H1 (cell line): Measurements from ENCODE around the gene TTC23. TPM values are rescaled to one million over a fixed set of nuclear protein-coding genes. Genes with fewer than 3 reads are reported as not detected.

Experiments
- ASH2L ChIP-seq: fragments of 200-600, 300-600 bp; sonication (generic); IDR thresholded peaks from one replicate; pipeline ENCODE4 v1.7.1; 2017; ENCODE audit warnings: low read length
- CEBPB ChIP-seq: IDR thresholded peaks from 2 replicates; pipeline ENCODE4 v1.6.1; 2012; ENCODE audit warnings: low read depth, low read length
- EP300 ChIP-seq, 2 experiments: IDR thresholded peaks; 1 replicate in 1 of 2; 2 replicates in 1 of 2; pipeline ENCODE4 v1.6.1; 2011 to 2012; ENCODE audit warnings: low read depth in 2 of 2, low read length in 2 of 2, mild to moderate bottlenecking in 2 of 2, borderline replicate concordance in 1 of 2, inconsistent platforms in 1 of 2, moderate library complexity in 1 of 2
- HDAC2 ChIP-seq, 2 experiments: fragments of 300-600 bp in 1 of 2; sonication (generic) in 1 of 2; IDR thresholded peaks; 2 replicates each; pipeline ENCODE4 v1.6.1; 2011 to 2012; ENCODE audit warnings: low read depth in 2 of 2, low read length in 2 of 2, mild to moderate bottlenecking in 2 of 2, moderate library complexity in 2 of 2, borderline replicate concordance in 1 of 2, inconsistent platforms in 1 of 2
- HDAC6 ChIP-seq: IDR thresholded peaks from one replicate; pipeline ENCODE4 v1.7.1; 2012; ENCODE audit warnings: low read depth, mild to moderate bottlenecking, inconsistent platforms, low read length, moderate library complexity
- JUN ChIP-seq: IDR thresholded peaks from 2 replicates; pipeline ENCODE4 v1.6.1; 2011; ENCODE audit warnings: low read depth, mild to moderate bottlenecking, improper control_type of control experiment, low read length
- KDM4A ChIP-seq: IDR thresholded peaks from one replicate; pipeline ENCODE4 v1.7.1; 2012; ENCODE audit warnings: low read depth, mild to moderate bottlenecking, moderate library complexity, low read length, inconsistent platforms; ENCODE audit not compliant: severe bottlenecking
- MAFK ChIP-seq: IDR thresholded peaks from 2 replicates; pipeline ENCODE4 v1.6.1; 2012; ENCODE audit warnings: low read depth, mild to moderate bottlenecking, improper control_type of control experiment, low read length
- YY1 ChIP-seq: IDR thresholded peaks from 2 replicates; pipeline ENCODE4 v1.6.1; 2011; ENCODE audit warnings: low read depth, mild to moderate bottlenecking, low read length
- polyA plus RNA-seq, 7 experiments: library from polyadenylated mRNA; depleted of rRNA in 3 of 7; stranded (reverse) in 5 of 7; unstranded in 2 of 7; fragments of >200 nt in 5 of 7; fragments of 200-250 nt in 2 of 7; gene quantifications; 1 replicate in 5 of 7; 2 replicates in 1 of 7; 4 replicates in 1 of 7; pipeline versions ENCODE4 v1.2.1 to v1.2.3, GENCODE V29; 2011 to 2013; ENCODE audit warnings: missing spikeins in 2 of 7, mixed read lengths in 2 of 7
- total RNA-seq: library from RNA; stranded (reverse); fragmentation: NEBNext Ultra II Directional; extraction: Animal tissue kit (Norgen Biotek cat#: 25700); gene quantifications from 2 replicates; pipeline ENCODE4 v1.2.1, GENCODE V29; 2021

TTC23 gene
- total and polyA plus RNA-seq, 2 of the 8 experiments (the other 6 are each of a cell fraction or from before 2014, with no cell fraction given), result 4.8 to 23.0 TPM

- no peak for TF ChIP-seq JUN
- no peak for TF ChIP-seq MAFK
- no peak for TF ChIP-seq ASH2L
- no peak for TF ChIP-seq EP300 (IDR thresholded peaks at IDR 0.05; ENCODE audit: borderline replicate concordance in 1 of 2, low read depth in 2 of 2, low read length in 2 of 2)
- no peak for TF ChIP-seq YY1
- no peak for TF ChIP-seq HDAC2 (IDR thresholded peaks at IDR 0.05; ENCODE audit: borderline replicate concordance in 1 of 2, low read depth in 2 of 2, low read length in 2 of 2)
- no peak for TF ChIP-seq HDAC6
- no peak for TF ChIP-seq CEBPB
- no peak for TF ChIP-seq KDM4A
Measured at GRCh38 chr15:99153026-99153535, 96.3 kb downstream of the TTC23 start (continued).
